Erythroblast (primary cell): ENCODE measurements around the gene VAV3.

Experiments
- GATA1 ChIP-seq: IDR thresholded peaks from 2 replicates; pipeline ENCODE4 v1.6.1; 2011; ENCODE audit warnings: low read depth, mild to moderate bottlenecking, control low read depth, low read length, moderate library complexity
- POLR2A ChIP-seq: IDR thresholded peaks from 2 replicates; pipeline ENCODE4 v1.6.1; 2011; ENCODE audit warnings: mild to moderate bottlenecking, low read length

GRCh38 chr1:107648071-107648470 lies 316.9 kb downstream of the VAV3 start:
- TF ChIP-seq POLR2A (no peak), GATA1 (no peak)
